Endothelial cell of umbilical vein (primary cell): Measurements from ENCODE around the gene TUBB2A. TPM values are rescaled to one million over a fixed set of nuclear protein-coding genes. Genes with fewer than 3 reads are reported as not detected.
A peak's percentile ranks its signal among the peaks of the same experiment; 100 is the strongest.

Experiments used
- BruUV-seq: library from RNA; stranded (reverse); fragments of 400-500 nt; replicated peaks from 2 replicates; lab custom pipeline; 2021; lab: Mats Ljungman, UMichigan
- CTCF ChIA-PET: fragments of 300-600, 350-600 bp; sonication (Branson Sonifier 250); formaldehyde crosslinking; loops from one replicate; lab custom pipeline; 2021; ENCODE audit warnings: antibody characterized with exemption, inconsistent platforms; lab: Charles Lee
- POLR2A ChIA-PET: fragments of 300-600, 350-600 bp; sonication (Branson Sonifier 250); formaldehyde crosslinking; loops from one replicate; lab custom pipeline; 2021; ENCODE audit warnings: antibody characterized with exemption, inconsistent platforms; lab: Charles Lee
- DNase-seq: peaks from one replicate; pipeline ENCODE4 v3.0.0-alpha.2; 2011; ENCODE audit warnings: low read depth, low spot score
- FAIRE-seq: peaks from 2 replicates; lab custom pipeline; 2011; peaks lifted over from hg19 to GRCh38; lab: Jason Lieb, UNC
- H2AFZ ChIP-seq: 2 replicates; pipeline ENCODE4 v1.6.0; 2012; ENCODE audit warnings: low read depth, low read length, control low read depth, inconsistent platforms
- H3K27ac ChIP-seq: 2 replicates; pipeline ENCODE4 v1.5.1; 2011; ENCODE audit warnings: low read depth, mild to moderate bottlenecking, control low read depth, low read length, moderate library complexity; ENCODE audit not compliant: insufficient read depth
- H3K27me3 ChIP-seq, 2 experiments: 2 replicates each; pipeline versions ENCODE4 v1.6.0 to v1.6.1; 2011; ENCODE audit warnings: low read length in 2 of 2, mixed read lengths in 1 of 2; ENCODE audit not compliant: control insufficient read depth in 2 of 2, insufficient read depth in 2 of 2
- H3K36me3 ChIP-seq, 2 experiments: 2 replicates in 1 of 2; 3 replicates in 1 of 2; pipeline ENCODE4 v1.5.1; 2011; ENCODE audit warnings: low read length in 2 of 2, mild to moderate bottlenecking in 1 of 2, moderate library complexity in 1 of 2; ENCODE audit not compliant: control insufficient read depth in 2 of 2, insufficient read depth in 2 of 2; ENCODE audit errors: extremely low read depth in 1 of 2
- H3K4me1 ChIP-seq: 3 replicates; pipeline ENCODE4 v1.5.1; 2011; ENCODE audit warnings: mild to moderate bottlenecking, low read length; ENCODE audit not compliant: control insufficient read depth, insufficient read depth; ENCODE audit errors: extremely low read depth
- H3K4me2 ChIP-seq: 2 replicates; pipeline ENCODE4 v1.6.1; 2011; ENCODE audit warnings: low read length, control low read depth, mixed read lengths; ENCODE audit not compliant: insufficient read depth
- H3K4me3 ChIP-seq, 3 experiments: fragments of 200-600 bp in 1 of 3; sonication (generic), shearing (Covaris generic) in 1 of 3; replicated peaks in 1 of 3; 2 replicates each; pipeline ENCODE4 v1.5.1; 2011 to 2016; ENCODE audit warnings: control low read depth in 3 of 3, low read length in 3 of 3, mild to moderate bottlenecking in 2 of 3, inconsistent platforms in 1 of 3, low read depth in 1 of 3, moderate library complexity in 1 of 3; ENCODE audit not compliant: insufficient read depth in 1 of 3
- H3K79me2 ChIP-seq: 2 replicates; pipeline ENCODE4 v1.6.0; 2012; ENCODE audit warnings: low read length, inconsistent platforms; ENCODE audit not compliant: control insufficient read depth, insufficient read depth
- H3K9ac ChIP-seq: replicated peaks from 2 replicates; pipeline ENCODE3; 2011; ENCODE audit warnings: low read length, control low read depth; ENCODE audit not compliant: insufficient read depth; ENCODE audit errors: extremely low read depth
- H3K9me1 ChIP-seq: replicated peaks from 3 replicates; pipeline ENCODE4 v1.6.0; 2011; ENCODE audit warnings: mild to moderate bottlenecking, low read length; ENCODE audit not compliant: control insufficient read depth, insufficient read depth; ENCODE audit errors: extremely low read depth
- H3K9me3 ChIP-seq: replicated peaks from 2 replicates; pipeline ENCODE4 v1.5.1; 2012; ENCODE audit warnings: low read length, inconsistent platforms; ENCODE audit not compliant: control insufficient read depth, insufficient read depth
- H4K20me1 ChIP-seq: replicated peaks from 2 replicates; pipeline ENCODE3; 2011; ENCODE audit warnings: mild to moderate bottlenecking, low read length; ENCODE audit not compliant: control insufficient read depth, insufficient read depth; ENCODE audit errors: extremely low read depth
- CTCF ChIP-seq, 2 donors: IDR thresholded peaks; 1 replicate in 1 of 2; 2 replicates in 1 of 2; pipeline ENCODE4 v1.5.1; 2011; ENCODE audit warnings: low read length in 2 of 2, mild to moderate bottlenecking in 2 of 2, moderate library complexity in 2 of 2, control low read depth in 1 of 2, inconsistent platforms in 1 of 2, low read depth in 1 of 2; ENCODE audit not compliant: insufficient read depth in 1 of 2; ENCODE audit errors: extremely low read depth in 1 of 2
- EZH2 ChIP-seq: IDR thresholded peaks from 2 replicates; pipeline ENCODE4 v1.6.1; 2012; ENCODE audit warnings: borderline replicate concordance, low read depth, mild to moderate bottlenecking, moderate library complexity, low read length, inconsistent platforms; ENCODE audit not compliant: severe bottlenecking
- FOS ChIP-seq: IDR thresholded peaks from 2 replicates; pipeline ENCODE4 v1.6.1; 2011; ENCODE audit warnings: mild to moderate bottlenecking, low read length, moderate library complexity, borderline replicate concordance; ENCODE audit not compliant: insufficient read depth
- GATA2 ChIP-seq: IDR thresholded peaks from 2 replicates; pipeline ENCODE4 v1.7.0; 2011; ENCODE audit warnings: low read depth, mild to moderate bottlenecking, moderate library complexity, mixed read lengths, low read length; ENCODE audit not compliant: insufficient read length, insufficient read depth
- JUN ChIP-seq: IDR thresholded peaks from 2 replicates; pipeline ENCODE4 v1.6.1; 2011; ENCODE audit warnings: borderline replicate concordance, low read depth; ENCODE audit not compliant: insufficient read length, insufficient read depth
- MAX ChIP-seq: IDR thresholded peaks from 2 replicates; pipeline ENCODE4 v1.6.1; 2011; ENCODE audit not compliant: insufficient read depth, insufficient read length
- MYC ChIP-seq: IDR thresholded peaks from one replicate; pipeline ENCODE4 v1.6.1; 2011; ENCODE audit warnings: mild to moderate bottlenecking, low read depth, low read length
- POLR2A ChIP-seq: IDR thresholded peaks from 2 replicates; pipeline ENCODE4 v1.6.1; 2012; ENCODE audit warnings: low read depth, mild to moderate bottlenecking, control low read depth, low read length
- POLR2AphosphoS5 ChIP-seq: IDR thresholded peaks from 2 replicates; pipeline ENCODE4 v1.6.1; 2012; ENCODE audit warnings: low read depth, mild to moderate bottlenecking, control low read depth, low read length, moderate library complexity; ENCODE audit not compliant: insufficient read depth
- dilution Hi-C: fragments of 300-500 bp; cut with MboI; formaldehyde crosslinking; loops from one replicate; pipeline ENCODE4 v1.15.0; 2019; ENCODE audit warnings: low sequenced_read_pairs; ENCODE audit not compliant: extremely low pct_ligation_motif_present
- intact Hi-C: fragments of 100-400 bp; cut with micrococcal nuclease; formaldehyde crosslinking; loops from one replicate; pipeline ENCODE4 v1.10.0; 2022
- polyA plus RNA-seq, 4 experiments: library from polyadenylated mRNA; depleted of rRNA in 3 of 4; stranded (reverse) in 3 of 4; unstranded in 1 of 4; fragments of >200 nt; gene quantifications; 2 replicates each; pipeline versions ENCODE4 v1.2.1 to v1.2.3, GENCODE V29; 2011 to 2012; ENCODE audit warnings: missing spikeins in 1 of 4
- total RNA-seq: library from RNA; stranded (reverse); gene quantifications from 2 replicates; pipeline ENCODE4 v1.2.3, GENCODE V29; 2021

The TUBB2A gene
- total and polyA plus RNA-seq, 2 donors (not counting 3 experiments of a cell fraction or from before 2014, with no cell fraction given) = 80.3 to 99.2 TPM

GRCh38 chr6:3139090-3139903, 18.0 kb downstream of the TUBB2A start:
- H3K4me3 ChIP-seq = no peak overlapping the region
- dilution Hi-C loops (no loop called here), intact Hi-C loops (no loop called here)
- H3K27ac ChIP-seq = peak overlapping the region; percentile 72
- H3K9me3 ChIP-seq = no peaks in the 10 kb centered on the region
- no TSS peak for BruUV-seq
- H3K9me1 ChIP-seq = no peaks in the 10 kb centered on the region
- no peaks in the 10 kb centered on the region for H4K20me1 ChIP-seq
- ChIA-PET CTCF (interaction anchor here (0.7 to 3.0 kb wide), 2 partner anchors 112 to 115 kb away, joined by 3 to 19 read pairs; no protein-coding TSS in a partner anchor), POLR2A (interaction anchor here (0.9 kb wide), 1 partner anchor 18 kb away, joined by 3 read pairs; the partner anchor contains the start of gene TUBB2A)
- no peak overlapping the region for H3K9ac ChIP-seq
- peaks cover 0 to 3% of the 10 kb centered on the region in 2 experiments for H3K36me3 ChIP-seq
- peaks cover 13% of the 10 kb centered on the region for H3K4me1 ChIP-seq
- no peak for DNase-seq
- no peaks in the 10 kb centered on the region for H3K79me2 ChIP-seq
- no peaks in the 10 kb centered on the region for H3K27me3 ChIP-seq
- no peak overlapping the region for H3K4me2 ChIP-seq
- TF ChIP-seq MYC = no peak
- TF ChIP-seq MAX = no peak
- TF ChIP-seq FOS = no peak
- no peak for TF ChIP-seq CTCF (IDR thresholded peaks at IDR 0.05; ENCODE audit: extremely low read depth in 1 of 2, insufficient read depth in 1 of 2, low read depth in 1 of 2, low read length in 2 of 2)
- TF ChIP-seq POLR2A = no peak
- no peak for TF ChIP-seq EZH2
- no peak for TF ChIP-seq JUN
- no peak for TF ChIP-seq GATA2
- TF ChIP-seq POLR2AphosphoS5 = no peak
- H2AFZ ChIP-seq = no peak overlapping the region
- peak; percentile 58 for FAIRE-seq
